HG03354 (cell line): ENCODE results near the gene DET1.
"Not testable (repeated sequence)": the region's sequence is repeated elsewhere in the genome, so short reads cannot be mapped to it uniquely, and the experiment has no call there.

Experiments used
- ATAC-seq: cut with Tn5 transposase; IDR thresholded peaks from one replicate; pipeline ENCODE4 v1.9.1; 2021; ENCODE audit warnings: mild to moderate bottlenecking; ENCODE audit not compliant: unreplicated experiment, poor library complexity, severe bottlenecking

DET1 gene

DNA sequence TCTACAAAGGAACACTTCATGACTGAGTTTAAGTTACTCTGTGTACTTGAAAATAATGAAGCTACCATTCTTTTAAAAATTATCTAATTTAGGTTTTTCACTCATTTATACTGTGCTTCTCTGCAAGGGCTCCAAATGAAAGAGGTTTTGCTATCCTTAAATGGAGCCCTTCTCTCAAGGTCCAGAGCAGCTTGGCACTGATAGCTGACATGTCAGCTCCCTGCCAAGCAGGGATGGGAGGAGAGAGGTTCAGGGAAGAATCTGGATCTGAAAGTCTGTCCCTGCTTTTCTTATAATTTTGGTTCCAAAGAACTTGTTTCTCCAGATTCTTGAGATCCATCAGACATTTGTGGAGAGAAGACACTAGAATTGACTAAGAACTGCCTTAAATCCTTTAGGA lies 39.9 kb downstream of the DET1 start:
- ATAC-seq: no peak

DNA sequence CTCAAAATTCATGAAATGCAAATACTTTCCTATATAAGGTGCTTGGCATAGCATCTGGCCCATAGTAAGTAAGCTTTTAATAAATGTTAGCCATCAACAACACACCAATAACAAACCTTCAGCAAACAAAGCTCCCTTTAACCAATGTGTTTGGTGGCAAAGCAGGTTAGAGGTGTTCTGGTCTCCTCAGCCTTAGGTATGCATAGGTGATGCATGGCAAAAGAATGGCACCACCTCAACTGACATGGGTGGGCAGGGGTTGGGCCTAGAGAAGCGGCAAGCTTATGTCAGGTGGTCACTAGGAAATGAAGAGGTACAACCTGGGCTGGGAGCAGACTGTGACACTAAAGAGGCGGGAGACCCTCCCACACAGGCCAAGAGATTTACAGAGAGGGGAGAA lies 40.8 kb downstream of the DET1 start:
- ATAC-seq: no peak

DNA sequence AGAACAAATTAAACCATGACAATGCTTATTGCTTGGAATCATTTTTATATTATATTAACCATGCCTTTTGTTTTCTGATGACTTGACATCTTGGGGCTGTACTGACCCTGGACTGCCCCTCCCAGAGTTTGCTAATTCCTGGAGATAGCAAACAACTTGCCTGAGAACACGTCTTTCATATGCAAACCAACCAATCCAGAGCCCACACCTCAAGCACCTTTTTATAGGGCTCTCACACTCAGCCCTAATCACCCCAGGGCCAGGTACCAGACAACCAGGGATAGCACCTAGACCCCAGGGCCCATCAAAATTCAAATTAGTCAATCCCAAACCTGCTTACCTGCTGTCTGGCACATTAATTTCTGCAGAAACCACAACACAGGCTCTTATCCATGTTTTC lies 42.0 kb downstream of the DET1 start:
- no peak for ATAC-seq

DNA sequence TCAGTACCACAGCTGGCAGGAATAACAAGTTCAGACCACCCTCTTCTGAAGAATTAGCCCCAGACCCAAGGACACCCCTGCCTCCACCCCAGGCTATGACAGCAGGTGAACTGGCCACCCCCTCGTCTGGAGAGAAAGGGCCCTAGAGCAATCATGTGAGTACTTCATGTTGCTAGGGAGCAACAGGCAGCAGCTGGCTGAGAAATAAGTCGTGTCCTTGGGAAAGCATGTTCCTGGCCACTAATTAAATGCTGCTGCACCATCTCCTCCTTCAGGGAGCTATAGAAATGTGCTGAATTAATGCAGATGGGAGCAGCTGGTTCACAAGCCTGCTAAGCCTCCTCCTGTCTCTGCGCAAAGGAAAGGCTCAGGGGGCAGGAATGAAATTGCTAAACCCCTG lies 47.5 kb downstream of the DET1 start:
- ATAC-seq: no peak

DNA sequence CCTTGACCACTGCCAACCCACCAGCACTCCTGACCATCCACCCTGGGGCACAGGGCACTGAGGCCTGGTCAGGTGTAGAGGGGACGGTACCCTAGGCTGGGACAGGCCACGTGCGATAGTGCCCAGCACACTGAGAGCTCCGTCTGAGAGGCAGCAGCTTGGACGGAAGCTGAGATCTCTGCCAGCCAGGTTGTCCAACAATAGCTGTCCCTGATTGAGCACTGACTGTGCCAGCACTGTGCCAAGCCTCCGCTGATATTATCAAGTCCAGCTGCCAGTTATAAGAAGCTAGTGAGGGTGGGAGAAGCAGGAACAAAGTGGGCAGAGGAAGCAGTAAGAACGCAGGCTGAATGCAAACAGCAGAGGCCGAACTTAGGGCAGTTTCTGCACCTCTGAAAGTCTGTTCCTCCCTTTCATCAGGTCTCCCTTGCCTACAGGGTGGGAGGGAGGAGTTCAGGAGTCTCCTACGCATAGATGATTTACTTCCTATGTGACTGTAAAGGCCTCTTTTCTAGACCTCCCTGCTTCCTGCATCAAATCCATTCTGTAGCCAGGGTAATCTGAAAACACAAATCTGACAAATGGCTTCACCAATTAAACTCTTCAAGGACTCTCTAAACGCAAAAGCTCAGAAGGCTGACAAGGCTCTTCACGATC lies 49.2 kb downstream of the DET1 start:
- ATAC-seq: no peak

DNA sequence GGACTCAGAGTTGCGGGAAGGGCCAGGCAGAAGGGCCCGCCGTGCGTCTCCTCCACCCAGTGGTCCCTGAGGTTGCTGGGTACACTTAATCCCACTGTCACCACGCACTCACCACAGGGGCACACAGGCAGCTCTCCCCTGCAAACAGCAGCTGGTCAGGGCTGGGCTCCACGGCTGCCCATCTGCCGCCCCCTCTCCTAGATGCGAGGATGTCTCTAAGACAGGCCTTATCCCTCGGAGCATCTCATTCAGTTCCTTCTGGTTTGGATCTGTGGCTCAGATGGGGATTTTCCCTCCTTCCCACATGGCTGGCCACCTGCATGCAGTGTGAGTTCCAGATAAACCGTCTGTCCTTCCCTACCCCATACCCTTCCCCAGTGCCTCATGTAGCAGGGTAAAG lies 52.6 kb downstream of the DET1 start:
- ATAC-seq: no peak

DNA sequence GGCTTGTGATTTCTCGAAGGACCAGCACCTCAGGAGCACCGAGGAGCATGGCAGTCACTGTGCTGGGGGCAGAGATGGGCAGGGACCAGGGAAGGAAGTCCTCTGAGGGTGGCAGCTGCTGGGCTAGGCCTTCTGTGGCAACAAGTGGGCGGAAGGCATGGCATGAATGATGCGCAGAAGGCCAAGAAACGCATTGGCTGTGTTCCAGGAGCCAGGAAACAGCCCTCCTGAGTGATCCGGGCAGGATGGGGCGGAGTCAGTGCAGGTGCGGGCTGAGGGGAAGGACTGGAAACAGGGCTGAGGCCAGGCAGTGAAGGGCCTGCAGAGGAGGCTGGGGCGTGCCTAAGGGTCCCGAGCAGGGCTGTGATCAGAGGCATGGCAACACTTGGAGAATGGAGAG lies 55.3 kb downstream of the DET1 start:
- no peak for ATAC-seq

DNA sequence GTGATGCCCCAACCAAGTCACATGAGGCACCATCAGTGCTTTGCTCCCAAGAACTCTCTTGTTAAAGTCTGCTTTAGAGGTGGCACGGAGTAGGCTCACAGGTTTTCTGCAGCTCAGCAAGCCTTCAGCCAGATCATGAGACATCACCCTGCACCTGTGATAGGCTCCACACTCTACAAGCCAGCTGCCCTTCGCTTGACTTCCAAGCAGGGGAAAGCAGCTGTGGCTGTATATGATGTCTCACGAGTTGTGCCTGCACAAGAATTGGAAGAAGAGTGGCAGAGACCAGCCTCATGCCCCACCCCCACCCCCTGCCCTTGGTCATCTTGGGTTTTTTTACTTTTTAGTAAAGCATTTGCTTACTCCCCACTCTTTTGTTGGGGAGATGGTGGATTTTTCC lies 56.4 kb downstream of the DET1 start:
- ATAC-seq: no peak

DNA sequence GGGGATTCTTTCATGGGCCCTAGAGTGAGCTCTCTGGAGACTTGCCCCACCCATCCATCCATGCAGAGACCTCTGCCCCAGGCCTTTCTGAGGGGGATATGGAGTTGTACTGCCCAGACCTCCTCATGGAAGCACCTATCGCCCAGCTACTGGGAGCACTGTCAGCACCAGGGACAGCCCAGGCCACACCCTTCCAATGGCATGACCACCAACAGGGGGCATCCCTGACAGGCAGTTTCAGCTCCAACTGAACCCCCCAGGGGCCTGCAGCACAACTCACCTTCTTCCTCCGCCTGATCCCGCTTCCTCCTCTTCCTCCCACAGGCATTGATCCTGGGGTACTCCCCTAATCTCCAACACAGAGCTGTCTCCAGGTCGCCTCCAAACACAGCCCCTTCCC lies 57.2 kb downstream of the DET1 start:
- no peak for ATAC-seq

DNA sequence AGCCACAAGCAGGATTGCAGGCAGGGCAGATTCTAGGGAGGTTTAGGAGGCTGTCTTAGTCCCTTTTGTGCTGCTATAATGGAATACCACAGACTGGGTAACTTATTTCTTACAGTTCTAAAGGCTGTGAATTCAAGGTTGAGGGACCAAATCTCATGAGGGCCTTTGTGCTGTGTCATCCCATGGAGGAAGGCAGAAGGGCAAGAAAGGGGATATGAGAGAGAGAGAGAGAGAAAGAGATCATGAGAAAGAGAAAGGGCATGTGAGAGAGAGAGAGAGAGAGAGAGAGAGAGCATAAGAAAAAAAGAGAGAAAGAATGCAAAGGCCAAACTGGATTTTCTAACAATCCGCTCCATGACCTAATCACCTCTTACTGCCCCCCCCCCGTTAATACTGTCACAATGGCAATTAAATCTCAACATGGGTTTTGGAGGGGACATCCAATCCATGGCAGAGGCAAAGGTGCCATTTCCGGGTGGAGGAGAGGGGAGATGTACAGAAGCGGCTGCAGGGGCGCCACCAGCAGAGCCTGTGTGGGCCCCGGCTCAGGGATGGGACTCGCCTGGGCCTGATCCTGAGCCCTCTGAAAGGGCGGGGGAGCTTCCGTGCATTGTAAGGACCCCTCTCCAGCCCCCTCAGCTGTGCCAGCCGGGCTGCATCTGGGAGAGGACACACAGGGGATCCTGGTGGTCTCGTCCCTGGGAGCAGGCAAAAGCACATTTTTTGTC lies 58.5 kb downstream of the DET1 start:
- ATAC-seq: no peak

DNA sequence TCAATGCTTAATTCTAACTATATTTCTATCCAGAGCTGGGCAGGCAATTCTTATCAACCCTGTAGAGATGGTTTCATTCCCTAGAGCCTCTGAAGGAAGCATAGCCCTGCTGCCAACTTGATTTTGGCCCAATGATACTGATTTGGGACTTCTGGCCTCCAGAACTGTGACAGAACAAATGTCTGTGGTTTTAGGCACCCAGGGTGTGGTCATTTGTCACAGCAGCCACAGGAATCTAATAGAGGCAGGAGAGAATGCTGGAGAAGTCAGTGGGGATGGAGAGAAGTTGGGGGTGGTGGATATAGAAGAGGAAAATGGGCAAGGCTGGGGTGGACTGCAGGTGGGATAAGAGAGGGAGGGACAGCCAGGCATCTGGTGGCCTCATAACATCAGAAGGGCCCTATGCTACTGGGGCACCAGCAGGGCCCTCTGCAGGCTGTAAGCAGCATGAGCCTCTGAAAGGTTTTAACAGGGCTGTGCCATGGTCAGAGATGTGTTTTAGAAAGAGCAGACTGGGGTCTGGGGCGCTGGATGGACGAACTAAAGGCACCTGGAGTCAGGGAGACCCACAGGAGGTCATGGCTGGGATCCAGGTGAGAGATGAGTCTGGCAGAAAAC lies 59.2 kb downstream of the DET1 start:
- no peak for ATAC-seq

DNA sequence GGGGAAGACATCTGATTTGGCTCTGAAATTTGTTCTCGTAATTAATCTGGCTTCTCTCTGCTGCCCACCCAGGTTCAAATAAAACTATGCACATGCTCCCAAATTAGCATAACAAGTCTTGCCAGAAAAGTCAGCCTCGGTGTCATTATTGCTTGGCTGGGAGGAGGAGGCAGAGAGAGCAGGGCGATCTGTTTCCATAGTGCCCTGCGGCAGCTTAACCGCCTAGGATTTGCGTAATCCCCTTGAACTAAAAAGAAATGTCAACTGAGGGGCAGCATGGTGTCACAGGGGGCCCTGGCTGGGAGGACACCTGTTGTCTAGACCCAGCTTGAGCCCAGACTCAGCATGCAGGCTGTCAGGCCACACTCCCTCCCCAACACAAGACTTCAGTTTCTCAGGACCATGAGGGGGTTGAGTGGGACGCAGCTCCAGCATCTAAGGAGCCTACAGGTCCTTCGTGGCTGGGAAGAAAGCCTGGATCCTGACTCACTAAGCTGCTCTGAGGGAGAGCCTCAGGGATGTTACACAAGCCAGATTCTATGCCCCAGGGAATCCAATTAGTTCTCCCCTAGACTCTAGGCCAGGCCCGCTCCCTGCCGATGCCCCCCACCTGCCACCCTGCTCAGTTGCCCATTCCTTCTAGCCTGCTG lies 61.7 kb downstream of the DET1 start:
- ATAC-seq: no peak

DNA sequence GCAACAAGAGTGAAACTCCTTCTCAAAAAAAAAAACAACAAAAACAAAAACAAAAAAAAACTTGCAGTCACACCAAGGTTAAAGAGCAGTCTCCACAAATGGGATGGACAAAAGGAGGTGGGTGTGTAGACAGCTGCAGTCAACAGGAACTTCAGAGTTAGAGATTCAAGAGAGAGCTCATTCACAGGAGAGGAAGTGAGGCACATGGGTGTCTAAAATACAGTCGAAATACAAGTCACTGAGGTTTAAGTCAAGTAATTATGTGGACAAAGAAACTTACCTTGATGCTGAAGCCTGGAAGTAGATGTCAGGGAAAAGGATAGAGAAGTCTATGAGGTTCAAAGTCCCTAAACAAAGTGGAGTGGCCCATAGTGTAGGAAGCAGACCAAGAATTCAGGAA lies 64.2 kb downstream of the DET1 start:
- ATAC-seq: no peak

DNA sequence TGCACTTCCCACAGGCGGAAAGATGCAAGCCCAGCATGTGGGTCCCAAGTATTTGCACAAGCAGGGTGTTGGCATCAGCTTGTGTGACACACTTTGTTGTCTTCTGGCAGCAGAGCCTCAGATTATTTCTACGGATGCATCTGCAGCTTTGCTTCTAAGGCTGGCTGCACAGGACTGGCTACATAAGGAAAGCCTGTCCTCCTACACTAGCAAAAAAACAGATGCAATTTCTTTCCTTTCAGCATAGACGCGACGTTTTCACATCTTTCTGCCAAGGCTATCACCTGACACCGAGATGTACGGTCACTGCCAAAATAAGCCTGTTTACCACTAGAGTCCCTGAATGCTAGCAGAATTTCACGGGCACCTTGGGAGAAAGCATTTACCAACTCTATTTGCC lies 65.5 kb downstream of the DET1 start:
- no peak for ATAC-seq

DNA sequence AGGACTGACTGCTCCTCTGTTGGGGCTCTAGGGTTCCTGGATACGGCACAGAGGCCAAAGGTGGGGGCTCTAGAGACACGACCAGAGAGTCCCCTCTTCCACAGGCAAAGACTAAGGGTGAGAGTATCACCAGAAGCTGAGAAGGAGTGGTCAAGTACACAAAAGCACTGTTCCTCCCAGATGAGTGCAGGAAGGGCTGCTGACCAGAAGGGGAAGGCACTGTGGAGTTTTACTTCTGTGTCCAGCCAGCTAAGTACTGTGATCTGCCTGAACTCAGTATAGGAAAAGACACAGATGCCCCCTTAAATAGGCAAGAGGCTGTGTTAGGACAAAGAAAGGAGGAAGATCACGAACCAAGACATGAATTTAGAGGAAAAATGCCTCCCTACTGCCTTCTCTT lies 67.3 kb downstream of the DET1 start:
- no peak for ATAC-seq

DNA sequence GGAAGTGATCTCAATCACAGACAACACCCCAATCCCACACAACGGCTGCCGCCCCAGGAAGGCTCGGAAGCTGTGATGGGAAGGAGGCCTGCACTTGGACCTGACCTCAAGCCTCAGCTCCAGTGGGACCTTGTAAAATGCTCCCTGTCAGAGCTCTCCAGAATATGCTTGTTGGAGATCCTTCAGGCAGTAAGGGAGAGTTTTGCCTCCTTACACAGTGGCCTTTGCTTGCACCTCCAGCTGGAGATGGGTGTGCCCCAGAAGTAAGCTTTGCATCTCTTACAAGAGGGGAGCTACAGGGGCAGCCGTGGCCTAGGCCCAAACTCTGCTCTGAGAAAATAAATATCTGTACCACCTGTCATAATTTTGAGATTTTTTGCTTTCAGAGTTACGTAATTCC lies 68.6 kb downstream of the DET1 start:
- no peak for ATAC-seq

DNA sequence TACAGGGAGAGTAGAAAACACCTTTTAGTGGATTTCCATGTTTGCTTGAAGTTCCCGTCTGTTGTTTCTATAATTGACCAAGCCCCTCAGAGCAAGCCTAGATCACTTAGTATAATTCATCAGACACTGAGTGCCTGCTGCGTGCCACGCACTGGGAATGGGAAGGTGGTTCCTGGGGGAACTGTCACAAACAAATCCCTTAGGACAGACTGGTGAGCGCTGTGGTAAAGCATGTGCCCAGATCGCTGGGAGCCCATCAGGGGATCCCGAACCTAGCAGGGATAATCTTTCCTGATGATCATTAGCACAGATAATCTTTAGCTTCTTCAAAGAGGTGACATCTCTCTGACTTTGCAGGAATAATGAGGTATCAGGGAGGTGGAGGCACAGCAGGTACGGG lies 69.4 kb downstream of the DET1 start:
- ATAC-seq: no peak

DNA sequence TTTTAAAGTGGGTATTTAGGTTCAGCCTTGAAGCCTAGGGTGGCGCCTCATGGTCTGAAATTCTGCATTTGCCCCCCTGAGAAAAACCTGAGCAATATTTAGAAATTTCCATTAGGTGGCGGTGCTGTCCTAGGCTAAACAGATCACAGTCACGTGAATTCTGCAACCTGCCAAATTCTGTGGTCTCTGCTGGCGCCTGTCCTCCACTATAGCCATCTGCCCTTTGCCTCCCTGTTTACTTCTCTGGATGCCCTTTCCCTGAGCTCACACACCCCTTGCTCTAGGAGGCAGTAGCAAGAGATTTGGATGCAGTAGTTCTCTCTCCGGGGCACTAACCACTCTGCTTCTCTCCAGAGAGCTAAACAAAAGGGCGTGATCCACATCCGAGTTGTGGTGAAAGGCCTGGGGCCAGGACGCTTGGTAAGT lies 69.8 kb downstream of the DET1 start:
- peak; percentile 63 for ATAC-seq

DNA sequence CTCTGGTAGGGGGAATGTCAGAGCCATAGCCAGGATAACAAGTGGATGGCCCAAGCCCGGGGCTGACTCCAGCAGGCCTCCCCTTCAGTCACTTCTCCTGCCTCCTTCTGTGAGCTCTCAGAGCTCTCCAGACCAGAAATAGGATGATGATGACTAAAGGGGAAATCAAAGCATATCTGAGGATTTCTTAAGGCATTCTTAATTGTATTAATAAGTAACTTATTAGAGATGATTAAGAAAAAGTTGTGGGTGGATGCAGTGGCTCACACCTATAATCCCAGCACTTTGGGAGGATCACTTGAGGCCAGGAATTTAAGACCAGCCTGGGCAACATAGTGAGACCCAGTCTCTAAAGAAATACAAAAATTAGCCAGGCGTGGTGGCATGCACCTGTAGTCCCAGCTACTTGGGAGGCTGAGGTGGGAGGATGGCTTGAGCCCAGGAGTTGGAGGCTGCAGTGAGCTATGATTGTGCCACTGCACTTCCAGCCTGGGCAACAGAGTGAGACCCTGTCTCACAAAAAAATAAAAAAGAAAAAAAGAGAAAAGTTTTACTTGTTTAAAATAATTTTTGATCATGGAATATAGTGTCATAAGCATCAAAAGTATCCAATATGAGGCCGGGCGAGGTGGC lies 72.7 kb downstream of the DET1 start:
- not testable (repeated sequence) for ATAC-seq

DNA sequence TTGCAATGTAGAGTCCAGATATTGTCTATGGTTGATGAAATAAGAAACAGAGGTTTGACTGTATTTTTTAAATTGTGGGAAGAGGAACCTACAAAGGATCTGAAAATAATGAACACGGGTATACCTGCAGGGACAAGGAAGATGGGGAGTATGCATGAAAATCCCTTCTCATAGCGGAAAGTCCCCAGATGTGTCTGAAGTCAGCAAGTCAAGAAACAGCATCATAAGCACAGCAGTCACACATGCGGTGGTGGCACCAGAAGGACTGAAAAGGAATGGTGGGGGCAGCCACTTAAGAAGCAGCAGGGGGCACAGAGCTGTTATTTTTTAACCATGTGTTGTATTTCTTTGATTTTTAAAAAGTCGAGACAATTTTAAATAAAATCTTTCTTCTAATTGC lies 74.3 kb downstream of the DET1 start:
- no peak for ATAC-seq
